ENCODE data around the gene PLP2. TPM values are rescaled to one million over a fixed set of nuclear protein-coding genes. Genes with fewer than 3 reads are reported as not detected.
A peak's percentile ranks its signal among the peaks of the same experiment; 100 is the strongest.

Gene PLP2
- total and polyA plus RNA-seq, 7 experiments from 2014 or later: 64.2 to 132 (median 98.5) TPM

GRCh38 chrX:49206543-49206942 lies 34.8 kb downstream of the PLP2 start:
- ChIA-PET CTCF (no interaction called here), POLR2A (no interaction called here)
- H3K4me1 Mint-ChIP-seq: no peaks in the 10 kb centered on the region
- Histone ChIP-seq H3K4me1 (ENCODE audit: control insufficient read depth in 2 of 2, insufficient read depth in 2 of 2, low read length in 2 of 2) (no peaks in the 10 kb centered on the region), H3K9me3 (ENCODE audit: control insufficient read depth in 2 of 3, low read length in 3 of 3) (no peaks in the 10 kb centered on the region), H3K27ac (ENCODE audit: low read depth, low read length) (no peak overlapping the region), H3K4me3 (ENCODE audit: low read length) (no peak overlapping the region), H3K27me3 (ENCODE audit: control insufficient read depth in 2 of 2, insufficient read depth in 2 of 2, low read length in 2 of 2) (no peaks in the 10 kb centered on the region), H3K36me3 (ENCODE audit: control insufficient read depth in 2 of 3, insufficient read depth in 3 of 3, low read length in 3 of 3) (no peaks in the 10 kb centered on the region)
- no peak overlapping the region for H3K27ac Mint-ChIP-seq
- intact Hi-C loops (cut with micrococcal nuclease): no loop called here
- no peaks in the 10 kb centered on the region for H3K9me3 Mint-ChIP-seq
- ATAC-seq (no peak), DNase-seq (no peak)
- H3K4me3 Mint-ChIP-seq: no peak overlapping the region
- H3K27me3 Mint-ChIP-seq: peaks cover 0 to 7% (median 0%) of the 10 kb centered on the region in 5 donors
- H3K36me3 Mint-ChIP-seq: peaks cover 0 to 3% (median 0%) of the 10 kb centered on the region in 5 donors

DNA sequence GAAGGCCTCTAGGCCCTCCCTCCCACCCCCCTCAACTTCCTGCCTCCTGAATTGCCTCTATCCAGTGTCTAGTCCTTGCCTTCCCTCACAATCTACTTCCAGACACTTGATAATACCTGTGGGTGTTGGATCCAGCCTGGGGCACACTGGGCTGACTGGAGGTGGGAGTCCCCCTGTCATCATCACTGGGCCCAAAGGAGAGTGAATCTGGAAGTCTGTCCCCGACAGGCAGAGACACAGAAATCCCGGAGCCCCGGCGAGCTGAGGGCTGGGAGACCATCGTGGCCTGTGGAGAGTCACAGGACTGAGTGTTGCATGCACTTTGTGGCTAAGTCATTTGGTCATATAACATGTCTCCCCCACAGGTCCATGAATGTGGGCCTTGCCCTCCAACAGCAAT lies 36.7 kb downstream of the PLP2 start:
- ChIA-PET CTCF (no interaction called here), POLR2A (interaction anchor here (0.6 kb wide), 1 partner anchor 80 kb away, joined by 3 read pairs; no protein-coding TSS in a partner anchor)
- no peak overlapping the region for H3K27ac Mint-ChIP-seq

DNA sequence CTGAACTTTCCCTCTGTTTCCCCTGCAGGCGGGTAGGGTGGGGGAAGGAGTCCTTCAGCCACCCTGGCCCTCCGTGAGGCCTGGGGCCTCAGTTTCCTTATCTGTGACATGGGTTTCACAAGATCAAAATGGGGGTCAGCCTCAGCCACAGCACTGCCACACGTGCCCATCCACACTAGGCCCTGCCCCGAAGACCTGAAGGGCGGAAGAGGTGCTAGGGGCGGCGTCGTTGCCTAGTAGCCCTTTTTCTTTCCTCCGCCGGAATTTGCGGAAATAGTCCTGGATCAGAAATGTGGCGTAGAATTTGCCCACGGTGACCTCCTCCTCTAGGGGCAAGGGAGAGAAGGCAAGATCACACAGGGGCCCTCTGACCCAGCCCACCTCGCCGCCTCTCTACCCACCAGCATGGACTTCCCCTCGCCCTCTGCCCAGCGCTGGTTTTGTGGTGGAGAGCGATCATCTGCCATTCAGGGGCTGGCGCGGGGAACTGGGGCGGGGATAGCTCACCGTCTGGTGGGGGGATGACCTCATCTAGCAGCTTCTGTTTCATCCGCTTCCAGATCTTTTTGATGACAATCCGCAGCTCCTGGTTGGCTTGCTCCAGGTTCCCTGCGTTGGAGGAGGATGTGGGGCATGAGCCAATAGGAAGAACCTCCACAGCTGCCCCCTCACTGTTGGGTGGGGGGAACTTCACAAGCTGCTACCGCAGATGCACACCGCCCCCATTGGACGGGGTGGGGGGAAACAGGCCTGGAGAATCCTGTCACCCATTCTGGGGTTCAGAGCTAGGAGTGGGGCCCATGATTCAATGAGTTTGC lies 37.9 kb downstream of the PLP2 start:
- Mint-ChIP-seq H3K9me3 (peaks cover 0 to 4% (median 0%) of the 10 kb centered on the region in 11 donors), H3K27ac (no peak overlapping the region), H3K27me3 (peaks cover 0 to 8% (median 0%) of the 10 kb centered on the region in 5 donors), H3K36me3 (peaks cover 0 to 3% (median 0%) of the 10 kb centered on the region in 5 donors), H3K4me3 (peak overlapping the region in 3 of 10 donors; percentile 16 to 51 (median 47)), H3K4me1 (no peaks in the 10 kb centered on the region)
- no peak for ATAC-seq
- POLR2A ChIA-PET: no interaction called here
- CTCF ChIA-PET: no interaction called here
- H3K9me3 ChIP-seq (ENCODE audit: control insufficient read depth in 2 of 3, low read length in 3 of 3): no peaks in the 10 kb centered on the region
- H3K27me3 ChIP-seq (ENCODE audit: control insufficient read depth in 2 of 2, insufficient read depth in 2 of 2, low read length in 2 of 2): no peaks in the 10 kb centered on the region
- DNase-seq: peak in 1 of 9 donors; percentile 16
- no peak overlapping the region for H3K4me3 ChIP-seq (ENCODE audit: low read length)
- no peak overlapping the region for H3K27ac ChIP-seq (ENCODE audit: low read depth, low read length)
- H3K36me3 ChIP-seq (ENCODE audit: control insufficient read depth in 2 of 3, insufficient read depth in 3 of 3, low read length in 3 of 3): no peaks in the 10 kb centered on the region
- intact Hi-C loops (cut with micrococcal nuclease): no loop called here
- H3K4me1 ChIP-seq (ENCODE audit: control insufficient read depth in 2 of 2, insufficient read depth in 2 of 2, low read length in 2 of 2): no peaks in the 10 kb centered on the region

More for the DNA sequence above, 36.7 kb downstream of the PLP2 start:
- Histone ChIP-seq H3K27me3 (ENCODE audit: control insufficient read depth in 2 of 2, insufficient read depth in 2 of 2, low read length in 2 of 2) (no peaks in the 10 kb centered on the region), H3K9me3 (ENCODE audit: control insufficient read depth in 2 of 3, low read length in 3 of 3) (no peaks in the 10 kb centered on the region), H3K27ac (ENCODE audit: low read depth, low read length) (no peak overlapping the region), H3K4me1 (ENCODE audit: control insufficient read depth in 2 of 2, insufficient read depth in 2 of 2, low read length in 2 of 2) (no peaks in the 10 kb centered on the region), H3K4me3 (ENCODE audit: low read length) (no peak overlapping the region), H3K36me3 (ENCODE audit: control insufficient read depth in 2 of 3, insufficient read depth in 3 of 3, low read length in 3 of 3) (no peaks in the 10 kb centered on the region)
- DNase-seq (no peak), ATAC-seq (no peak)
- H3K27me3 Mint-ChIP-seq: peaks cover 0 to 7% (median 0%) of the 10 kb centered on the region in 5 donors
- intact Hi-C loops (cut with micrococcal nuclease): no loop called here
- peaks cover 0 to 4% (median 0%) of the 10 kb centered on the region in 11 donors for H3K9me3 Mint-ChIP-seq
- no peak overlapping the region for H3K4me3 Mint-ChIP-seq
- H3K4me1 Mint-ChIP-seq: no peaks in the 10 kb centered on the region
- peaks cover 0 to 3% (median 0%) of the 10 kb centered on the region in 5 donors for H3K36me3 Mint-ChIP-seq

- ChIA-PET POLR2A (no interaction called here), CTCF (no interaction called here)
- no peaks in the 10 kb centered on the region for H3K36me3 ChIP-seq (ENCODE audit: control insufficient read depth in 2 of 3, insufficient read depth in 3 of 3, low read length in 3 of 3)
- peaks cover 0 to 4% (median 0%) of the 10 kb centered on the region in 11 donors for H3K9me3 Mint-ChIP-seq
- DNase-seq (no peak), ATAC-seq (no peak)
- no peaks in the 10 kb centered on the region for H3K9me3 ChIP-seq (ENCODE audit: control insufficient read depth in 2 of 3, low read length in 3 of 3)
- H3K27ac ChIP-seq (ENCODE audit: low read depth, low read length): no peak overlapping the region
- H3K27me3 ChIP-seq (ENCODE audit: control insufficient read depth in 2 of 2, insufficient read depth in 2 of 2, low read length in 2 of 2): no peaks in the 10 kb centered on the region
- no peaks in the 10 kb centered on the region for H3K4me1 ChIP-seq (ENCODE audit: control insufficient read depth in 2 of 2, insufficient read depth in 2 of 2, low read length in 2 of 2)
- intact Hi-C loops (cut with micrococcal nuclease): no loop called here
- peaks cover 0 to 3% (median 0%) of the 10 kb centered on the region in 5 donors for H3K36me3 Mint-ChIP-seq
- H3K4me1 Mint-ChIP-seq: no peaks in the 10 kb centered on the region
- H3K4me3 Mint-ChIP-seq: peak overlapping the region in 1 of 10 donors; percentile 46
- H3K4me3 ChIP-seq (ENCODE audit: low read length): no peak overlapping the region
- no peak overlapping the region for H3K27ac Mint-ChIP-seq
- H3K27me3 Mint-ChIP-seq: peaks cover 0 to 8% (median 0%) of the 10 kb centered on the region in 5 donors
Observed at GRCh38 chrX:49210406-49210805, 38.7 kb downstream of the PLP2 start.

GRCh38 chrX:49211074-49211473 lies 39.4 kb downstream of the PLP2 start:
- Histone ChIP-seq H3K4me1 (ENCODE audit: control insufficient read depth in 2 of 2, insufficient read depth in 2 of 2, low read length in 2 of 2) (no peaks in the 10 kb centered on the region), H3K36me3 (ENCODE audit: control insufficient read depth in 2 of 3, insufficient read depth in 3 of 3, low read length in 3 of 3) (no peaks in the 10 kb centered on the region), H3K9me3 (ENCODE audit: control insufficient read depth in 2 of 3, low read length in 3 of 3) (no peaks in the 10 kb centered on the region), H3K27me3 (ENCODE audit: control insufficient read depth in 2 of 2, insufficient read depth in 2 of 2, low read length in 2 of 2) (no peaks in the 10 kb centered on the region), H3K4me3 (ENCODE audit: low read length) (no peak overlapping the region), H3K27ac (ENCODE audit: low read depth, low read length) (no peak overlapping the region)
- DNase-seq: no peak
- ChIA-PET POLR2A (no interaction called here), CTCF (no interaction called here)
- Mint-ChIP-seq H3K36me3 (peaks cover 0 to 3% (median 0%) of the 10 kb centered on the region in 5 donors), H3K27me3 (peaks cover 0 to 8% (median 0%) of the 10 kb centered on the region in 5 donors), H3K9me3 (peaks cover 0 to 4% (median 0%) of the 10 kb centered on the region in 11 donors), H3K27ac (no peak overlapping the region), H3K4me3 (no peak overlapping the region), H3K4me1 (no peaks in the 10 kb centered on the region)
- no peak for ATAC-seq
- intact Hi-C loops (cut with micrococcal nuclease): no loop called here

GRCh38 chrX:49212209-49212608 lies 40.5 kb downstream of the PLP2 start:
- no peak overlapping the region for H3K4me3 Mint-ChIP-seq
- H3K27ac Mint-ChIP-seq: peak overlapping the region in 2 of 9 donors; percentile 2 to 48
- DNase-seq (no peak), ATAC-seq (no peak)
- peaks cover 0 to 8% (median 0%) of the 10 kb centered on the region in 5 donors for H3K27me3 Mint-ChIP-seq
- intact Hi-C loops (cut with micrococcal nuclease): no loop called here
- Histone ChIP-seq H3K27ac (ENCODE audit: low read depth, low read length) (no peak overlapping the region), H3K4me3 (ENCODE audit: low read length) (no peak overlapping the region), H3K9me3 (ENCODE audit: control insufficient read depth in 2 of 3, low read length in 3 of 3) (no peaks in the 10 kb centered on the region), H3K4me1 (ENCODE audit: control insufficient read depth in 2 of 2, insufficient read depth in 2 of 2, low read length in 2 of 2) (no peaks in the 10 kb centered on the region), H3K27me3 (ENCODE audit: control insufficient read depth in 2 of 2, insufficient read depth in 2 of 2, low read length in 2 of 2) (no peaks in the 10 kb centered on the region), H3K36me3 (ENCODE audit: control insufficient read depth in 2 of 3, insufficient read depth in 3 of 3, low read length in 3 of 3) (no peaks in the 10 kb centered on the region)
- ChIA-PET CTCF (no interaction called here), POLR2A (no interaction called here)
- H3K9me3 Mint-ChIP-seq: peaks cover 0 to 4% (median 0%) of the 10 kb centered on the region in 11 donors
- peaks cover 0 to 3% (median 0%) of the 10 kb centered on the region in 5 donors for H3K36me3 Mint-ChIP-seq
- no peaks in the 10 kb centered on the region for H3K4me1 Mint-ChIP-seq

GRCh38 chrX:49212861-49213260 lies 41.2 kb downstream of the PLP2 start:
- DNase-seq (no peak), ATAC-seq (no peak)
- ChIA-PET POLR2A (no interaction called here), CTCF (no interaction called here)
- H3K27ac Mint-ChIP-seq: no peak overlapping the region
- H3K4me3 Mint-ChIP-seq: no peak overlapping the region
- Histone ChIP-seq H3K27ac (ENCODE audit: low read depth, low read length) (no peak overlapping the region), H3K36me3 (ENCODE audit: control insufficient read depth in 2 of 3, insufficient read depth in 3 of 3, low read length in 3 of 3) (no peaks in the 10 kb centered on the region), H3K27me3 (ENCODE audit: control insufficient read depth in 2 of 2, insufficient read depth in 2 of 2, low read length in 2 of 2) (no peaks in the 10 kb centered on the region), H3K4me1 (ENCODE audit: control insufficient read depth in 2 of 2, insufficient read depth in 2 of 2, low read length in 2 of 2) (no peaks in the 10 kb centered on the region), H3K4me3 (ENCODE audit: low read length) (no peak overlapping the region), H3K9me3 (ENCODE audit: control insufficient read depth in 2 of 3, low read length in 3 of 3) (no peaks in the 10 kb centered on the region)
- H3K4me1 Mint-ChIP-seq: no peaks in the 10 kb centered on the region
- H3K9me3 Mint-ChIP-seq: peaks cover 0 to 4% (median 0%) of the 10 kb centered on the region in 11 donors
- peaks cover 0 to 3% (median 0%) of the 10 kb centered on the region in 5 donors for H3K36me3 Mint-ChIP-seq
- peaks cover 0 to 8% (median 0%) of the 10 kb centered on the region in 5 donors for H3K27me3 Mint-ChIP-seq
- intact Hi-C loops (cut with micrococcal nuclease): no loop called here

Data from naive thymus-derived CD4-positive, alpha-beta T cell (primary cell).